Motor neuron (in vitro differentiated cells): Measurements from ENCODE around the gene PCGF2. TPM values are rescaled to one million over a fixed set of nuclear protein-coding genes. Genes with fewer than 3 reads are reported as not detected.
"Not testable (repeated sequence)": the region's sequence is repeated elsewhere in the genome, so short reads cannot be mapped to it uniquely, and the experiment has no call there.

Experiments
- ATAC-seq, 8 experiments: fragments of 200-7000 bp; cut with Tn5 transposase; replicated peaks in 6 of 8; 2 replicates each; pipeline ENCODE4 v1.8.0; 2021; ENCODE audit warnings: mild to moderate bottlenecking in 8 of 8, moderate library complexity in 8 of 8
- H3K27ac ChIP-seq, 2 donors: fragments of 250-450 bp; sonication (Bioruptor Pico); 2 replicates each; pipeline ENCODE4 v1.9.0; 2021; ENCODE audit warnings: antibody characterized with exemption in 2 of 2, mild to moderate bottlenecking in 2 of 2, moderate library complexity in 1 of 2
- H3K4me1 ChIP-seq, 2 donors: fragments of 250-450 bp; sonication (Bioruptor Pico); replicated peaks in 1 of 2; 2 replicates each; pipeline ENCODE4 v1.6.1; 2021; ENCODE audit warnings: antibody characterized with exemption in 2 of 2, mild to moderate bottlenecking in 2 of 2, moderate library complexity in 1 of 2
- H3K4me3 ChIP-seq, 5 donors: fragments of 250-450 bp; sonication (Bioruptor Pico); 2 replicates each; pipeline ENCODE4 v1.9.0; 2021; ENCODE audit warnings: antibody characterized with exemption in 5 of 5, mild to moderate bottlenecking in 5 of 5, moderate library complexity in 4 of 5
- WGBS, 10 experiments: fragments of 450-650 bp; shearing (Covaris generic); methylation state at CpG; one replicate each; pipeline ENCODE4 v1.0.0; 2022; 5-methylcytosine and 5-hydroxymethylcytosine counted together
- in situ Hi-C, 9 experiments: fragments of 400-800 bp; cut with MboI; loops; one replicate each; pipeline ENCODE4 v1.15.0; 2021; ENCODE audit warnings: low sequenced_read_pairs in 9 of 9, low pct_unique_long_range_greater_than_20kb in 2 of 9; ENCODE audit not compliant: unreplicated experiment in 9 of 9
- total RNA-seq, 8 experiments: library from RNA; unstranded; fragments of 300-600 nt; gene quantifications; 2 replicates each; pipeline versions ENCODE4 v1.2.3 to v1.2.4, GENCODE V29; 2022

The PCGF2 gene
- 10 to 100 TPM in 7 of 8 experiments, 1 to 10 TPM in 1; 5.2 to 23.3 (median 16.8) TPM for total RNA-seq

- ATAC-seq: peak in 7 of 8 experiments; percentile 0 to 31 (median 12)
- WGBS, 10 experiments: no CpG with 5 or more reads among the region's 47 CpGs
- in situ Hi-C loops: no loop called here
Observed at GRCh38 chr17:38748149-38748891, at the start of gene PCGF2. Gene PCGF2 (minus strand): TSS chr17:38748336. CDS start chr17:38740402, 7,934 bp downstream.

GRCh38 chr17:38797828-38798227 is 49.7 kb upstream of the PCGF2 start:
- Histone ChIP-seq H3K27ac (no peak overlapping the region), H3K4me1 (peaks cover 15 to 18% of the 10 kb centered on the region in 2 donors), H3K4me3 (peak overlapping the region; percentile 87 to 100 (median 95))
- in situ Hi-C loops: no loop called here
- no peak for ATAC-seq
- WGBS, 10 experiments: 64 to 100% (median 82%) methylated on average over 2 to 6 of the region's 6 CpGs; no CpG with 5 or more reads in 1 of the 10 experiments

More at GRCh38 chr17:38748149-38748891, at the start of gene PCGF2:
- Histone ChIP-seq H3K4me1 (peaks cover 17 to 21% of the 10 kb centered on the region in 2 donors), H3K27ac (peak within 1 kb of the TSS; percentile 93 to 95), H3K4me3 (peak within 1 kb of the TSS; percentile 75 to 98 (median 85))

DNA sequence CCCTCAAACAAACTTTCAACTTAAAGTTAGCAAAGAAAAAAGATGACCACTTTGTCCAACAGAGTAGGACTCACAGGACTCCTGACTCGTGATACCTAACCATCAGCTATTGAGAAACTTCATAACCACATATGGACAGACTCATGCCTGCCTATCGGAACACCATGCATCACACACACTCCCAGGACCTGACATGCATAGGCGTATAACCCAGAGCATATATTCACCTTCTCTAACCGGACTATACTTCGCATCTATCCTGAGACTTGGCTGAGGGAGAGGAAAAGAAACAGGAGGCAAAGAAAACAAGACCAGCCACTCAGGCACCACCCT is 49.0 kb upstream of the PCGF2 start:
- no peak overlapping the region for H3K27ac ChIP-seq
- H3K4me1 ChIP-seq: peaks cover 15 to 18% of the 10 kb centered on the region in 2 donors
- no peak for ATAC-seq
- in situ Hi-C loops: no loop called here
- 10 to 100% (median 80%) methylated on average over 1 to 5 of the region's 5 CpGs; no CpG with 5 or more reads in 1 of the 10 experiments for WGBS, 10 experiments
- H3K4me3 ChIP-seq: peak overlapping the region in 1 of 5 donors; percentile 87

- in situ Hi-C loops: no loop called here
- H3K4me1 ChIP-seq: peaks cover 15 to 18% of the 10 kb centered on the region in 2 donors
- H3K4me3 ChIP-seq: no peak overlapping the region
- ATAC-seq: no peak
- H3K27ac ChIP-seq: no peak overlapping the region
- 0 to 100% (median 68%) methylated on average over 1 to 4 of the region's 5 CpGs; no CpG with 5 or more reads in 2 of the 10 experiments for WGBS, 10 experiments
Observed at GRCh38 chr17:38796451-38797157, 48.5 kb upstream of the PCGF2 start.

GRCh38 chr17:38794221-38794620 is 46.1 kb upstream of the PCGF2 start:
- Histone ChIP-seq H3K27ac (no peak overlapping the region), H3K4me1 (peaks cover 19 to 24% of the 10 kb centered on the region in 2 donors), H3K4me3 (no peak overlapping the region)
- WGBS, 10 experiments: 83 to 100% (median 93%) methylated on average over 1 to 5 of the region's 5 CpGs; no CpG with 5 or more reads in 2 of the 10 experiments
- in situ Hi-C loops: no loop called here
- no peak for ATAC-seq

DNA sequence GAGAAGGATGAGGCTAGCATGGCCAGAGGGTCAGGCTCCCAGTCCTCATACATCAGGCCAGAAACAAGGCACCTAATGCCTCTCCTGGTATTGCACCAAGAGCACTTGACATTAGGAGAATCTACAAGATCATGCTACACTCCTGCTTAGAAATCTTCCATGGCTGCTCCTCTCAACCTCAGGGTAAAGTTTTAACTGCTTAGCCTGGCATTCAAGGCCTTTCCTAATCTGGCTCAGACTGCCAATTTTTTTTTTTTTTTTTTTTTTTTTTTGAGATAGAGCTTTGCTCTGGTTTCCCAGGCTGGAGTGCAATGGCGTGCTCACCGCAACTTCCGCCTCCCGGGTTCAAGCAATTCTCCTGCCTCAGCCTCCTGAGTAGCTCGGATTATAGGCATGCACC is 43.0 kb upstream of the PCGF2 start:
- Histone ChIP-seq H3K27ac (no peak overlapping the region), H3K4me1 (peaks cover 4 to 11% of the 10 kb centered on the region in 2 donors), H3K4me3 (no peak overlapping the region)
- in situ Hi-C loops: no loop called here
- ATAC-seq: no peak
- WGBS, 10 experiments: 75 to 100% (median 90%) methylated on average over 2 to 4 of the region's 5 CpGs; no CpG with 5 or more reads in 5 of the 10 experiments

GRCh38 chr17:38790148-38790707 is 42.1 kb upstream of the PCGF2 start:
- peak in 1 of 8 experiments; percentile 36 for ATAC-seq
- H3K4me3 ChIP-seq, in situ Hi-C loops, H3K27ac ChIP-seq: not testable (repeated sequence)
- WGBS, 10 experiments: 29 to 100% (median 72%) methylated on average over 1 to 7 of the region's 13 CpGs; no CpG with 5 or more reads in 2 of the 10 experiments
- H3K4me1 ChIP-seq: peaks cover 4 to 11% of the 10 kb centered on the region in 2 donors

DNA sequence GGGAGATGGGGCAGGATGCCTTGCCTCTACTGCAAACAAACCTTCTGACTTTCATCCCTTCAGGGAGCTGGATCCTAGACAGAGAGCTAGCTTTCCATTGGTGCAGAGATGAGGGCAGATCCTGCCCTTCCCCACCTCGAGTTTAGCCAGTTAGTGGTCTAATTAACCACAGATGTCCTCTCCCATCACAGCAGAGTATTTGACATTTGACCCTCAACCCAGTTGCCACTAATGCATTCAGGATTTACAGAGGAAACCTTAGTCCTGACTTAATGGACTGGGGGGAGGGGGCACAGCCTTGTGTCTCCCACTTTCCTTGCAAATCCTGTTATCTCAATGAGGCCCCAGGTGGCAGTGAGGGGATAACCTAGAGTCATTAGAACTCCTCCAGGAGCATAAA is 41.0 kb upstream of the PCGF2 start:
- Histone ChIP-seq H3K4me3 (no peak overlapping the region), H3K27ac (no peak overlapping the region), H3K4me1 (peaks cover 4 to 11% of the 10 kb centered on the region in 2 donors)
- WGBS, 10 experiments: 0% methylated on average over 1 of the region's 1 CpG; no CpG with 5 or more reads in 7 of the 10 experiments
- in situ Hi-C loops: no loop called here
- ATAC-seq: peak in 2 of 8 experiments; percentile 26 to 38

DNA sequence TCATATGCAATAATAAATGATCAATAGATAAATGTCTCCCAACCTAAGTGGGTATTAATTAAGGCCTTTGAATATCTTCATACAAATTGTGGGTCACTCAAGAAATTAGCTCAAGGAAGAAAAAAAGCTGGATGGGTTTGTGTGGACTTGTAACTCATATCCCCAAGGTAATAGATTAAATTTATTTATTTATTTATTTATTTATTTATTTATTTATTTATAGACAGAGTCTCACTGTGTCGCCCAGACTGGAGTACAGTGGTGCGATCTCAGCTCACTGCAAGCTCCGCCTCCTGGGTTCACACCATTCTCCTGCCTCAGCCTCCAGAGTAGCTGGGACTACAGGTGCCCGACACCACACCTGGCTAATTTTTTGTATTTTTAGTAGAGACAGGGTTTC is 39.9 kb upstream of the PCGF2 start:
- peaks cover 4 to 11% of the 10 kb centered on the region in 2 donors for H3K4me1 ChIP-seq
- H3K27ac ChIP-seq, in situ Hi-C loops, H3K4me3 ChIP-seq, ATAC-seq: not testable (repeated sequence)
- WGBS, 10 experiments: 60 to 100% (median 90%) methylated on average over 1 to 3 of the region's 4 CpGs; no CpG with 5 or more reads in 5 of the 10 experiments

GRCh38 chr17:38786372-38786771 is 38.2 kb upstream of the PCGF2 start:
- WGBS, 10 experiments: 60 to 100% (median 92%) methylated on average over 1 to 4 of the region's 6 CpGs; no CpG with 5 or more reads in 2 of the 10 experiments
- ATAC-seq: no peak
- Histone ChIP-seq H3K27ac (no peak overlapping the region), H3K4me3 (no peak overlapping the region), H3K4me1 (peaks cover 4 to 11% of the 10 kb centered on the region in 2 donors)
- in situ Hi-C loops: no loop called here

- WGBS, 10 experiments: 60 to 100% (median 96%) methylated on average over 1 to 2 of the region's 3 CpGs; no CpG with 5 or more reads in 4 of the 10 experiments
- Histone ChIP-seq H3K4me1 (no peaks in the 10 kb centered on the region), H3K4me3 (no peak overlapping the region), H3K27ac (no peak overlapping the region)
- in situ Hi-C loops: no loop called here
- ATAC-seq: no peak
Observed at GRCh38 chr17:38783227-38783626, 35.1 kb upstream of the PCGF2 start.

- WGBS, 10 experiments: 69 to 100% (median 93%) methylated on average over 4 to 15 of the region's 23 CpGs; no CpG with 5 or more reads in 3 of the 10 experiments
- H3K27ac ChIP-seq: no peak overlapping the region
- in situ Hi-C loops: no loop called here
- no peak overlapping the region for H3K4me3 ChIP-seq
- no peak for ATAC-seq
- no peaks in the 10 kb centered on the region for H3K4me1 ChIP-seq
Observed at GRCh38 chr17:38779965-38780752, 32.0 kb upstream of the PCGF2 start.
